PFSK-1 (cell line): Measurements from ENCODE around the gene NAV3.

Experiments
- FOXP2 ChIP-seq: optimal IDR thresholded peaks from 2 replicates; pipeline ENCODE3; 2011; ENCODE audit warnings: borderline replicate concordance, control low read depth, inconsistent platforms; ENCODE audit not compliant: insufficient read depth; ENCODE audit errors: extremely low read length, extremely low read depth
- POLR2AphosphoS5 ChIP-seq: IDR thresholded peaks from 2 replicates; pipeline ENCODE4 v1.6.1; 2012; ENCODE audit warnings: low read depth, mild to moderate bottlenecking, control low read depth, low read length, moderate library complexity
- REST ChIP-seq, 2 experiments: IDR thresholded peaks; 2 replicates each; pipeline versions ENCODE4 v1.6.1 to v1.8.0; 2011 to 2012; ENCODE audit warnings: low read depth in 2 of 2, low read length in 2 of 2, control low read depth in 1 of 2, inconsistent platforms in 1 of 2, mild to moderate bottlenecking in 1 of 2, moderate library complexity in 1 of 2; ENCODE audit not compliant: insufficient read depth in 1 of 2
- SIN3A ChIP-seq: IDR thresholded peaks from 2 replicates; pipeline ENCODE4 v1.6.1; 2012; ENCODE audit warnings: mild to moderate bottlenecking, low read length, moderate library complexity, borderline replicate concordance; ENCODE audit not compliant: insufficient read depth
- TAF1 ChIP-seq: IDR thresholded peaks from 2 replicates; pipeline ENCODE4 v1.6.1; 2012; ENCODE audit warnings: low read length, control low read depth, borderline replicate concordance; ENCODE audit not compliant: insufficient read depth

NAV3 gene

GRCh38 chr12:78149459-78149858 is 318.8 kb downstream of the NAV3 start:
- TF ChIP-seq SIN3A (no peak), FOXP2 (no peak), POLR2AphosphoS5 (no peak)

DNA sequence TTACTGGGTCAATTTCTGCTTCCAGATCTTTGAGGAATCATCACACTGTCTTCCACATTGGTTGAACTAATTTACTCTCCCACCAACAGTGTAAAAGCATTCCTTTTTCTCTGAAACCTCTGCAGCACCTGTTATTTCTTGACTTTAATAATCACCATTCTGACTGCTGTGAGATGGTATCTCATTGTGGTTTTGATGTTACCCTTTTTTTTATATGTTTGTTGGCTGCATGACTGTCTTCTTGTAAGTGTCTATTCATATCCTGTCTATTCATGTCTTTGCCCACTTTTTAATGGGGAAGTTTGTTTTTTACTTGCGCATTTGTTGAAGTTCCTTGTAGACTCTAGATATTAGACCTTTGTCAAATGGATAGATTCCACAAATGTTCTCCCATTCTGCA is 324.9 kb downstream of the NAV3 start:
- no peak for TF ChIP-seq FOXP2
- no peak for TF ChIP-seq SIN3A

DNA sequence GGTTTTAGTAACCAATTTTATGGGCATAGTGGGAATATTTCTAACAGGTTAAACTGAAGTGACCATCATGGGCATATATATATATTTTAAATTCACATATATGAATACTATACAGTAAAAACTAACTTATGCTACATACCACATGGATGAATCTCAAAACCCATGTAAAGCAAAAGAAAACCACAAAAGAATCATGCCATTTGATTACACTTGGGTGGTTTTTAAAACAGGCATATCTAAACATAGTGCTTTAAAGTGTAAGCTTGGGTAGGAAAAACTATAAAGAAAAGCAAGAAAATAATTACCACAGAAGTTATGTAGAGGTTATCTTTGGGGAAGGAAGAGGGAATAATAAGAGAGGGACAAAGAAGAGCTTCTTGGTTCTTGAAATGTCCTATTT is 326.1 kb downstream of the NAV3 start:
- TF ChIP-seq POLR2AphosphoS5 (no peak), REST (IDR thresholded peaks at IDR 0.05; ENCODE audit: insufficient read depth in 1 of 2, low read depth in 2 of 2, low read length in 2 of 2) (no peak), TAF1 (no peak), FOXP2 (no peak), SIN3A (no peak)

DNA sequence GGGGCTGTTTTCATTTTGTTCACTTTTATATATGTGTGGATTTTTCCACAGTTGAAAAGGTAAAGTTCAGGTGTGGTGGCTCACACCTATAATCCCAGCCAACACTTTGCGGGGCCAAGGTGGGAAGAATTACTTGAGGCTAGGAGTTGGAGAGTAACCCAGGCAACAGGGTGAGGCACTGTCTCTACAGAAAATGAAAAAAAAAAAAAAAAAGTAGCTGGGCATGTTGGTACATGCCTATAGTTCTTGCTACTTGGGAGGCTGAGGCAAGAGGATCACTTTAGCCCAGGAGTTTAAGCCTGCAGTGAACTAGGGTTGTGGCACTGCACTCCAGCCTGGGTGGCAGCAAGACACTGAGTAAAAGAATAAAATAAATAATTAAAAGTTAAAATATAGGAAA is 326.5 kb downstream of the NAV3 start:
- TF ChIP-seq SIN3A, result no peak
- no peak for TF ChIP-seq POLR2AphosphoS5
- no peak for TF ChIP-seq REST (IDR thresholded peaks at IDR 0.05; ENCODE audit: insufficient read depth in 1 of 2, low read depth in 2 of 2, low read length in 2 of 2)

DNA sequence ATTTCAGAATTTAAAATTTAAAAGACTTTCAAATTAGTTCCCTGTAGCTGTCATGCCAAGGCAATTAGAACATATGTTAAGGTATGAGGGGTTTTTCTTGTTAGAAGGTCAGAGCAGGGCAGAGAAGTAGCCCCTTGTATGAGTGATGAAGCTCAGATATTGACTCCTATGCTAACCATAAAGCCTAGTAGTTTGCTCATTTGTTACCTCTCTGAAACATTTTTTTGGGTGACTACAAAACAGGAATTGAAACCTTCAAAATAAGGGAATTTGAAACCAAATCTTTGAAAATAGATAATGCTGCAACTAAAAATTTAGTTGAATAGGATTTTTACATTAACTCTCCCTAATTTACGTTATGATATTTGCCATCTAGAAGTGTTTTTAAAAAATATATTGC is 333.5 kb downstream of the NAV3 start:
- no peak for TF ChIP-seq POLR2AphosphoS5
- TF ChIP-seq SIN3A, result no peak
- no peak for TF ChIP-seq FOXP2
- TF ChIP-seq REST (IDR thresholded peaks at IDR 0.05; ENCODE audit: insufficient read depth in 1 of 2, low read depth in 2 of 2, low read length in 2 of 2), result no peak
- no peak for TF ChIP-seq TAF1

DNA sequence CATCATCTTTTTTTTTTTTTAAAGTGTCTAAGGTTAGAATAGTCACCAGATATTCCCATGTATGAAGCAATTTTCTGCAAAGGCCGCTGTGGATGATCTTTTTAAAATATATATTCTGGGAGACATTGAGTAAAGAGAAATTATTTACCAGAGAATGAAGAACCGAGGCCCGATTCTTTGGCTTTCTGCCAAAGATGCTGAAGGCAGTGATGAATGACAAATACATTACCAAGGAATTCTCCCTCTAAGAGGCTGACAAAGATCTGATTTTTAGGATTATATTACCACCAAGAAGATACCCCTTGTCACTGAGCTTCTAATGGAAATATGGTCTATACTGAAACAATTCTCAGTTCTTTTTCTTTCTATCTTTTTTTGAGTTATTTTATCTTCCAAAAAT is 336.8 kb downstream of the NAV3 start:
- TF ChIP-seq TAF1 (no peak), SIN3A (no peak), FOXP2 (no peak), REST (IDR thresholded peaks at IDR 0.05; ENCODE audit: insufficient read depth in 1 of 2, low read depth in 2 of 2, low read length in 2 of 2) (no peak), POLR2AphosphoS5 (no peak)
